NCI-H1694 treated with DMSO at 0.1 percent for 48 hours (cell line): ENCODE results near the gene RAD54L2.
A peak's percentile ranks its signal among the peaks of the same experiment; 100 is the strongest.
"Not testable (repeated sequence)": the region's sequence is repeated elsewhere in the genome, so short reads cannot be mapped to it uniquely, and the experiment has no call there.

Experiments used
- DNase-seq: peaks from one replicate; lab custom pipeline; 2025; lab: John Stamatoyannopoulos, UW

RAD54L2 gene

DNA sequence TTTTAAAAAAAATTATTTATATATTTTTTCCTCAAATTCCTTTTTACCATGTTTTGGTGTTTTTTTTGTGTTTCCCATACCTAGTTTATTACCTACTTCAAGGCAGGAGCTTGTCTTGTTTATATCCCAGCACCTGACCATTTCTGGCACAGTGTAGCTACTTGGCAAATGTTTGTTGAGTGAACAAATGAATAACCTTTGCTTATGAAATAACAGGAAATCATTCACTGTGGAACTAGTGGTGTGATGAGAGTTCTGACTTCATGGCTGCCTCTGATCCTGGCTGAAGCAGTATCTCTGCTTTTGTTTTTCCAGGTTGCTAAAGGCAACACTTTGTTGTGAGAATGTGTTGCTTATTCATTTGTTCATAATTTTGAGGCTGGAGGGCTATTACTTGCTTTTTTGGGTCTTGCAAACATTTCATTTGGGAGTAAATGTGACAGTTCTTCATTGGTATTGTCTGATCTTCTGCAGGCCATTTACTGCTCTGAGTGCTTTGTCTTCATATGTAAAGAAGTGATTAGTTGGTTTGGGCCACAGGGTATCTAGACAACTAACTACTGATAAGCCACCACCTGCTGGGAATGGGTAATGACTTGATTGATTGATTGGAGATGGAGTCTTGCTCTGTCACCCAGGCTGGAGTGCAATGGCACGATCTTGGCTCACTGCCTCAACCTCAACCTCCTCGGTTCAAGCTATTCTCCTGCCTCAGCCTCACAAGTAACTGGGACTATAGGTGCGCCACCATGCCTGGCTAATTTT lies 5.7 kb downstream of the RAD54L2 start:
- DNase-seq: no peak

DNA sequence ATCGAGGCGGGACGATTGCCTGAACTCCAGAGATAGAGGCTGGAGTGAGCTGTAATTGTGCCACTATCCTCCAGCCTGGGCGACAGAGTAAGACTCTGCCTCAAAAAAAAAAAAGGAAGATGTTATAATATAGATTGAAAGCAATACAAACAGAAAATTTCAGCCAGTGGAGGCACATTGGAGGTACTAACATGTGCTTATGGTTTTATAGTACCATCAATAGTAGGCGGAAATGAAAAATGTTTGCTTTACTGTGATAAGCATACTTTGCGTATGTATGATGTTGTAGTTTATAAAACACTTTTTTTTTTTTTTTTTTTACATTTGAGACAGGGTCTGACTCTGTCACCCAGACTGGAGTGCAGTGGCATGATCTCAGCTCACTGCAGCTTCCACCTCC lies 8.8 kb downstream of the RAD54L2 start:
- DNase-seq: no peak

DNA sequence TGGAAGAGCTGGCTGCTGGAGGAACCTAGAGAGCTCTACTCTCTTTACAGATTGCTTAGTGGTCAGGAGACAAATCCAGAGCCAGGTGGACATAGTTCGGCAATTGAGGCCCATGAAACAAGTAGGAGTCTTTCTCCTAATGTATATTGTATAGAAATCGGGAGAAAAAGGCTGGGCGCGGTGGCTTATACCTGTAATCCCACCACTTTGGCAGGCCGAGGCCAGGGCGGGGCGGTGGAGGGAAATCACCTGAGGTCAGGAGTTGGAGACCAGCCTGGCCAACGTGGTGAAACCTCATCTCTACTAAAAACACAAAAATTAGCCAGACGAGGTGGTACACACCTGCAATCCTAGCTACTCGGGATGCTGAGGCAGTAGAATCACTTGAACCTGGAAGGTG lies 10.8 kb downstream of the RAD54L2 start:
- DNase-seq: no peak

DNA sequence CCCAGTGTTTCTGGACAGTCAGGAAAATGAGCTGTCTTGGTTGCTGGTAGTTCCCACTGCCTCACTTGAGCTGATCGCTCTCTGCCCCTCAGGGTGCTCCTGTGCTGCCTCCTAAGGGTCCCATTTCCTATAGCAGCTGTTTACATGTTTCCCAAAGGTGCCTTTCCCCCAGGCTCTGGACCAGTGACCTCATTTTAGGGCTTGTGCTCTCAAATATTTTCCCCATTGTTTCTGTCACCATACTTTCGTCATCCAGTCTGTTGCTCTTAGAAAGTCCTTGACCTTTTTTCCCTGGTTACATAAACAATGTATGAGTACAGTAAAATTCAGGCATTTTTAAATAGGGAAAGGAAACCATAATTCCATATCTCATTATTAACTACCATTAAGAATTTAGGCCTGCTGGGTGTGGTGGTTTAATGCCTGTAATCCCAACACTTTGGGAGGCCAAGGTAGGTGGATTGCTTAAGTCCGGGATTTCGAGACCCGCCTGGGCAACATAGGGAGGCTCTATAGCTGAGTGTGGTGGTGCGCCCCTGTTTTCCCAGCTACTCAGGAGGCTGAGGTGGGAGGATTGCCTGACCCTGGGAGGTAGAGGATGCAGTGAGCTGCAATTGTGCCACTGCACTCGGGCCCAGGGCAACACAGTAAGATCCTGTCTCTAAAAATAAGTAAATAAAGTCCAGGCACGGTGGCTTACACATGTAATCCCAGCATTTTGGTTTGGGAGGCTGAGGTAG lies 11.7 kb downstream of the RAD54L2 start:
- no peak for DNase-seq

DNA sequence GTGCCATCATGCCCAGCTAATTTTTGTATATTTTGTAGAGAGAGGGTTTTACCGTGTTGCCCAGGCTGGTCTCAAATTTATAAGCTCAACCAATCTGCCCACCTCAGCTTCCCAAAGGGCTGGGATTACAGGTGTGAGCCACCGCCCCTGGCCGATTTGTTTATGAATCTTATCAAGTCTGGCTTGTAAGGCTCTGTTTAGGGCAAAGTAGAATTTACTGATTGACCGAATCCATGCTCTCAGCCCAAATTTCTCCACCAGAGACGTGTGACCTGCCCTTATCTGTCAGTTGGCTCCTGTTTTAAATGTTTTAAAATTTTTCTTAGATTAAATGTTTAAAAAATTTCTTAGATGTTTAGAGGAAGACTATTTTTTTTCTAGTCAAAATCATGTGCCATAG lies 19.5 kb downstream of the RAD54L2 start:
- no peak for DNase-seq

DNA sequence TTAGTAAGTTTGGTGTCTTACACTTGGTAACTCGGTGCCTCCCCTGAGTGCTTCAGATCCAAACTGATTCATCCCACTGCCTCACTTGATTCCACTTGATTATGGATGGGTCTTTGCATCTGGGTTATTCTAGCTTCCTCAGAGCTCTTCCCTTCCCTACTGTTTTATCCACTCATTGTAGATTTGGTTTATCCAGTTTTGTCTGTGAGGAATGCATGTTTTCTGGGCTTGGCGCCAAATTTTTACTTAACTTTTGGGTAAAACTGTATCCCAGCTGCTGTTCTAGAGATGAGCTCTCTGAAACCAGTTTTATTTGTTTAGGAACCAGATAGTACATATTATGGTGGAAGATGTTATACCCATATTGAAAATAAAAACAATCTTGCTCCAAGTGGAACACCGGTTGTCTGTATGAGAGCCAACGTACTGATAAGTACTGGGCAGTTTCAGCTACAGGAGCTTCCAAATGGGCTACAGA lies 20.9 kb downstream of the RAD54L2 start:
- DNase-seq: peak; percentile 17

DNA sequence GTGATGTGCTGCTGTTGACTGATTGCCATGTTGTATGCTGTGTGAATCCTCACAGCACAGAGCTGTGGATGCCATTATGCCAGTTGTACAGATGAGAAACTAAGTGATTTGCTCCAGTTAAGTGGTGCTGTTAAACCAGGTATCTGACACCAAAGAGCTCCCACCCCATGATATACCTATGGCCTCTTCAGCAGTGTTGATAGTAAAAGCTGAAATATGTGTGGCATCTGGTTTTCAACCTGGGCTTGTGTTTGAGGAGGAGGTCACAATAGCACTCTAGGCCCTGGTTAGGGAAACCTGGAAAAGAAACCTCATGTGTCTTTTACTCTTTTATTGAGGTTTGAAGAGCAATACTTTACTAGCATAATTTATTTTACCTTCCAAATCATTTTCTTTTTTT lies 21.4 kb downstream of the RAD54L2 start:
- no peak for DNase-seq

DNA sequence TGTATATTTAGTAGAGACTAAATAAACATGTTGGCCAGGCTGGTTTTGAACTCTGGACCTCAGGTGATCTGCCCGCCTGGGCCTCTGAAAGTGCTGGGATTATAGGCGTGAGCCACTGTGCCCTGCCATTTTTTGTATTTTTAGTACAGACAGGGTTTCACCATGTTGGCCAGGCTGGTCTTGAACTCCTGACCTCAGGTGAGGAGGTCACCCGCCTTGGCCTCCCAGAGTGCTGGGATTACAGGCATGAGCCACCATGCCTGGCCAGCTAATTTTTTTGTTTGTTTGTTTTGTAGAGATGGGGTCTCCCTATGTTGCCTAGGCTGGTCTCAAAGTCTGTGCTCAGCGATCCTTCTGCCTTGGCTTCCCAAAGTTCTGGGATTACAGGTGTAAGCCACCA lies 23.9 kb downstream of the RAD54L2 start:
- not testable (repeated sequence) for DNase-seq

DNA sequence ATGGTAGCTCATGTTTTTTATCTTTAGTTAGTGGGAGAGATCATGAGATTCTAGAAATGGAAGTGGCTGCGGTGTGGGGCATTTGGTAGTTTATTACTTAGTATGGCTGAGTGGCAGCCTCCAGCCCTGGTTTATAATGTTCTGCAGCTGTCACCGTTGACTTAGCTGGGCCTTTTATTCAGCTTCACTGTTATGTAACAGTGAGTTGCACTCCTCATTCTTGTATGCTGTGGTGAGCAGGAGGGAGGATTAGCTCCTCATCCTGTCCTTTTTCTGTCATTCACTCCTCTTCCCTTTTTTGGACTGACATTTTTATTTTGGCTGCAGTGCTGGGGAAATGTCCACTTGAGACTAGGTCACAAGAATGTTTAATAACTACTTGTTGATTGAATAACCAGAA lies 29.5 kb downstream of the RAD54L2 start:
- DNase-seq: no peak

DNA sequence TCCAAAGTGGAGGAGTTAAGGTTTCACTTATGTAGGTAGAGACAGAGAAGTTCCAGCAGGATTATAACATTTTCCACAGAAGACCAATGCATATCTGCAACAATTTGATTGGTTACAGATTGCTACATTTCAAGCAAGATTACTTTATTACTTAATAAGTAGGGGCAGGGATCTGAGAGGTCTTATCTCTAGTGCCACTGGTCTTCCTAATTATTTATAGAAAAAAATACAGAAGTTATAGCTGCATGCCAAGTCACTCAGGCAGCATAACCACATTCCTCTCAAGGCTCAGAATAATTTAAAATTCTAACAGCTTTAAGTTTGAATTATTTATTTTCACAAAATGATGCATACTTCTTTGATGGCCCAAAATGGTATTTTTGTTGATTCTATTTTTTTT lies 30.5 kb downstream of the RAD54L2 start:
- DNase-seq: no peak

DNA sequence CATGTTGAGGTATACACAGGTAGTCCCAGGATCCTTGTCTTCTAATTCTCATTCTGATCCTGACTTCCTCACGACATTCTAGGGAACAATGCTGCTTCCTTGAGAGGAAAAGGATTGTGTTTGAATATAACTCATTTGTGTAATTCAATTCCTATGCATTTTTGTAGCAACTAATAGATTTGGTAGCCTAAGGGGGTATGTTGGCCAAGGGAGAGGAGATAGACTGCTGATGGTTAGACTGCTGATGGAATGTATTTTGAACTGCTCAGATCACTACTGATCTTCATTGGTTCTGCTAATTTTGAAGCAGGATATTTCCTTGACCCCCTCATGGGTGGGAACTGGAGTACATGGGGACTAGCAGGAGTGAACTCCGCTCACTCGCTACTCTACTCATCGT lies 39.7 kb downstream of the RAD54L2 start:
- DNase-seq: no peak

DNA sequence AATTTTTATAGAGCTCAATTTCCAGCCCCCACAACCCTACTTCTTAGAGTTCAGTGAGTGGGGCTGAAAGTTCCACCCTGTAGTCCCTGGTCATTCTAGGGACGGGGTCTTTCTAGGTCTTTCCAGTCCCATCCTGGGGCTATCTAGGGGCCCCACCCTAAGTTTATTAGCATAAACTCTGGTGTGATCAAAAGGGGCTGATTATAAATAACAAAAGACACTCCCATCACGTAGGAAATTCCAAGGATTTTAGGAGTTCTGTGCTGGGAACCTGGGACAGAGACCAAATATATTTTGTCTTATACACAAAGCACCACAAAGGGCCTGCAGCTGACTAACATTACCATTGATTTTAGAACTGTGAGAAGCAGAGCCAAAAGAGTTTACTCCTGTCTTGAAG lies 41.9 kb downstream of the RAD54L2 start:
- no peak for DNase-seq

DNA sequence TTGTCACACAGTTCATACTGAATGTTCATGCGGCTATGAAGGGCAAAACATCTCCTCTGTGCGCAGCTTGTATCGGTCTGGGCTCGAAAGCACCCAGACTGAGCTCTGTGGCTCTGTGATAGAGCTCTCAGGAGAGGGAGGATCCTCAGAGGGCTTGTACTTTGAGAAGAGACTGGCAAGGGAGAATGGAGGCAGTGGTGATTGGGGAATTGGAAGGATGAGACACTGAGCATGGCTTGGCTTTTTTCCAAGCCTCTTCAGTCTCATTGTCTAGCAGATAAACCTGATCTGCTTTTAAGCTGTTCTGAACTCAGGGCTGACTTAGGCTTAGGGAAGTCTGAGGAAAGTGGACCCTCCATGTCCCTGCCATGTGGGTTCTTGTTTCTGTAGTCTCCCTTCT lies 43.0 kb downstream of the RAD54L2 start:
- no peak for DNase-seq

DNA sequence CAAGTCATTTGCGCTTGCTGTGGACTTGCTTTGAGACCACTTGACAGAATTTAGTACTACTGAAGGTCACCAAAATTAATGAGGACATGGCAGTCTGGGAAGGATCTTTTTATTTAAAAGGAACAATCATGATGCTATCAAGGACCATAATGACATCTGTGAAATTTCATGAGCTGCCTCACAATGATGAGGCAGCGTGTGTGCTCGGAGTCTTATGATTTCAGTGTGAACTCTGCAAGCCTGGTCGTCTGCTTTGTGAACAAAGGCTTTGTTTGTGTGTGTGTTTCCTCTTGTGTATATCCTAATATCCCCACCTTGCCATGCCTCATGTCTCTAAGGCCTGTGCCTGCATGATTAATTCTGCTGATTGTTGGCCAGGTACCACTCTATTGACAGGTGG lies 46.7 kb downstream of the RAD54L2 start:
- DNase-seq: no peak

DNA sequence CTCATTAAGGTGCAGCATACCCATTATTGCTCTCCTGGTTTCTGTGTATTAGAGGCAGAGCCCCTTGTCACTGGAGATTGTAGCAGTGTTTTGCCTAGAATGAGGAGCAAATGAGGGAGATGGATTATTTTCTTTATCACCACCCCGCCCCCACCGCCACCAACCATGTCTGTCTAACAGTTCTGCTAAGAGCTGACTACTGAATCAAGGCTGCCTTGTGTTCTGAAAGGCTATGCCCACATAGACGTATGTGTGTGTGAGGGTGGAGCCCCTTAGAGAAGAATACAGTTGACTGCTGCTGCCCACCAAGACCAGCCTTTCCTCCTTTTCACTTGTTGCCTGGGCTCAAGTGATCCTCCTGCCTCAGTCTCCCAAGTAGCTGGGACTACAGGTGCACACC lies 47.4 kb downstream of the RAD54L2 start:
- no peak for DNase-seq
